GM10248 (cell line): Measurements from ENCODE around the gene C11orf52.

ENCODE experiments used
- CTCF ChIA-PET: fragments of 300-600 bp; sonication (Branson Sonifier 250); formaldehyde crosslinking; extraction: SDS; loops from one replicate; lab custom pipeline; 2021; ENCODE audit warnings: antibody characterized with exemption; lab: Yijun Ruan, JAX
- POLR2A ChIA-PET: fragments of 350-650 bp; sonication (Branson Sonifier 250); formaldehyde crosslinking; extraction: SDS; loops from one replicate; lab custom pipeline; 2020; ENCODE audit warnings: antibody characterized with exemption; lab: Yijun Ruan, JAX
- DNase-seq: peaks from one replicate; pipeline ENCODE4 v3.0.0; 2012; ENCODE audit errors: extremely low spot score
- CTCF ChIP-seq: IDR thresholded peaks from 2 replicates; pipeline ENCODE4 v1.5.1; 2012; ENCODE audit warnings: mild to moderate bottlenecking, low read depth; ENCODE audit errors: extremely low read depth, missing control alignments, control extremely low read depth

C11orf52 gene

GRCh38 chr11:111934306-111934705 is 15.6 kb downstream of the C11orf52 start:
- DNase-seq: no peak
- TF ChIP-seq CTCF: no peak
- ChIA-PET POLR2A (no interaction called here), CTCF (interaction anchor here (1.0 to 10.6 kb wide), 11 partner anchors 9 to 346 kb away, joined by 3 to 138 read pairs (median 4); no protein-coding TSS in a partner anchor)

GRCh38 chr11:111935317-111936039 is 16.8 kb downstream of the C11orf52 start:
- no peak for DNase-seq
- POLR2A ChIA-PET: interaction anchor here (1.6 kb wide), 1 partner anchor 8 kb away, joined by 3 read pairs; no protein-coding TSS in a partner anchor
- CTCF ChIA-PET: interaction anchor here (1.1 to 10.6 kb wide), 10 partner anchors 8 to 1354 kb away, joined by 3 to 138 read pairs (median 4); no protein-coding TSS in a partner anchor

GRCh38 chr11:111936040-111936540 is 17.4 kb downstream of the C11orf52 start:
- no peak for TF ChIP-seq CTCF
- no peak for DNase-seq
- POLR2A ChIA-PET: interaction anchor here (1.6 kb wide), 1 partner anchor 9 kb away, joined by 3 read pairs; no protein-coding TSS in a partner anchor
- CTCF ChIA-PET: interaction anchor here (1.1 to 10.6 kb wide), 8 partner anchors 8 to 1354 kb away, joined by 3 to 138 read pairs (median 6); no protein-coding TSS in a partner anchor

More at GRCh38 chr11:111935317-111936039, 16.8 kb downstream of the C11orf52 start:
- no peak for TF ChIP-seq CTCF

- TF ChIP-seq CTCF: no peak
- ChIA-PET POLR2A (no interaction called here), CTCF (interaction anchor here (1.1 to 10.6 kb wide), 3 partner anchors 16 to 106 kb away, joined by 3 to 138 read pairs (median 4); no protein-coding TSS in a partner anchor)
- DNase-seq: no peak
Measured at GRCh38 chr11:111937461-111937769, 18.7 kb downstream of the C11orf52 start.

DNA sequence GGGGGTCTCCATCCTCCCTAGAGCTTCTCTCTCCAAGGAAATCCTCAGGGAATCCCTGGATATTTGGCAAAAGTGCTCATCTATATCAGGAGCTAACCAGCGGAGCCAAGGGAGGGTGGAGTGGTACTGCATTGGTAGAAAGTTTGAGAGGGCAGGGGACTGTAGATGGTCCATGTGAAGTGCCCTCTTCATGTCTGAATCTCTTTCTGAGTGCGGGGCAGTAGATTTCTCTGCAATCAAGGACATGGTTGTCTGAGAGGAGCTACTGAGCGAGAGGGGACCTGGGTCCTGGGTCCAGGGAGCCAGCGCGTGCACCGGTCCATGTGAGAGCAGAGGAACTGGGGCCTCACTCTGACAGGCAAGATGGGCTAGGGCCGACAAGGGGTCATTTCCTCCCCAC is 19.1 kb downstream of the C11orf52 start:
- CTCF ChIA-PET: interaction anchor here (1.0 to 10.6 kb wide), 6 partner anchors 7 to 238 kb away, joined by 3 to 138 read pairs (median 5); partner anchors contain the start of gene BCO2
- POLR2A ChIA-PET: no interaction called here
- TF ChIP-seq CTCF: no peak
- no peak for DNase-seq

GRCh38 chr11:111938687-111939160 is 20.0 kb downstream of the C11orf52 start:
- TF ChIP-seq CTCF: no peak
- POLR2A ChIA-PET: interaction anchor here (0.8 to 0.9 kb wide), 2 partner anchors 12 to 43 kb away, joined by 3 to 4 read pairs; no protein-coding TSS in a partner anchor

More at GRCh38 chr11:111938687-111939160, 20.0 kb downstream of the C11orf52 start:
- DNase-seq: peak; percentile 69
- CTCF ChIA-PET: interaction anchor here (0.8 to 10.6 kb wide), 14 partner anchors 8 to 237 kb away, joined by 3 to 138 read pairs (median 3); partner anchors contain the start of genes BCO2, SDHD and TIMM8B
